Measurements from ENCODE around the gene ZNF621.
A peak's percentile ranks its signal among the peaks of the same experiment; 100 is the strongest.

Gene ZNF621

DNA sequence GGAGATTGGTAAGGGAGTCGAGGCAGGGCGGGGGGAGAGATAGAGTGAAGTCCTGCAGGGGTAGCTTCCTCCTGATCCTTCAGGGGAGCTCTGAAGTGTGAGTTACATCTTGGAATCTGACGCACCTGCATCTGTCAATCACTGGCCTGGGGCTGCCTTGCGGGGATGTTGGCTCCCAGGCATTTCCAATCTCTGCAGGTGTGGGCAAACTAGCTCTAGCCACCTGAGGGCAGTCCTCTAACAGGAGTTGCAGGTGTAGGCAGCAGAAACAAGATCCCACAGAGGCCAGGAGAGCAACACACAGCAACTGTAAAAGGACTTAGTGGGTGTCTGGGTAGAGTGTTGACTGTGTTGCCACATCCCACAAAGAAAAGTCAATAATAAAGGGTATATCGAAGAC lies 63.6 kb downstream of the ZNF621 start:
- Histone ChIP-seq H3K4me3 (ENCODE audit: low read depth, low read length) (no peak overlapping the region), H3K27ac (no peak overlapping the region), H3K9me3 (ENCODE audit: severe bottlenecking) (no peaks in the 10 kb centered on the region), H3K27me3 (ENCODE audit: insufficient read depth, low read depth, severe bottlenecking) (no peaks in the 10 kb centered on the region), H3K36me3 (no peaks in the 10 kb centered on the region)
- peak; percentile 20 for DNase-seq
- TF ChIP-seq, protein P1, sequence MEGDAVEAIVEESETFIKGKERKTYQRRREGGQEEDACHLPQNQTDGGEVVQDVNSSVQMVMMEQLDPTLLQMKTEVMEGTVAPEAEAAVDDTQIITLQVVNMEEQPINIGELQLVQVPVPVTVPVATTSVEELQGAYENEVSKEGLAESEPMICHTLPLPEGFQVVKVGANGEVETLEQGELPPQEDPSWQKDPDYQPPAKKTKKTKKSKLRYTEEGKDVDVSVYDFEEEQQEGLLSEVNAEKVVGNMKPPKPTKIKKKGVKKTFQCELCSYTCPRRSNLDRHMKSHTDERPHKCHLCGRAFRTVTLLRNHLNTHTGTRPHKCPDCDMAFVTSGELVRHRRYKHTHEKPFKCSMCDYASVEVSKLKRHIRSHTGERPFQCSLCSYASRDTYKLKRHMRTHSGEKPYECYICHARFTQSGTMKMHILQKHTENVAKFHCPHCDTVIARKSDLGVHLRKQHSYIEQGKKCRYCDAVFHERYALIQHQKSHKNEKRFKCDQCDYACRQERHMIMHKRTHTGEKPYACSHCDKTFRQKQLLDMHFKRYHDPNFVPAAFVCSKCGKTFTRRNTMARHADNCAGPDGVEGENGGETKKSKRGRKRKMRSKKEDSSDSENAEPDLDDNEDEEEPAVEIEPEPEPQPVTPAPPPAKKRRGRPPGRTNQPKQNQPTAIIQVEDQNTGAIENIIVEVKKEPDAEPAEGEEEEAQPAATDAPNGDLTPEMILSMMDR (IDR thresholded peaks at IDR 0.05; ENCODE audit: low read depth, low read length), result peak; percentile 53; the same call in 1 of the 2 replicates

Data from WERI-Rb-1 (cell line).